Measurements from ENCODE around the gene HES4.
A peak's percentile ranks its signal among the peaks of the same experiment; 100 is the strongest.
"Not testable (repeated sequence)": the region's sequence is repeated elsewhere in the genome, so short reads cannot be mapped to it uniquely, and the experiment has no call there.

The HES4 gene

GRCh38 chr1:981491-981954, 18.4 kb downstream of the HES4 start:
- DNase-seq (ENCODE audit: low read depth in 2 of 2, low spot score in 1 of 2), result no peak

- no peak for DNase-seq (ENCODE audit: low read depth in 2 of 2, low spot score in 1 of 2)
Observed at GRCh38 chr1:980602-981395, 19.1 kb downstream of the HES4 start.

GRCh38 chr1:980137-980571, 19.7 kb downstream of the HES4 start:
- DNase-seq (ENCODE audit: low read depth in 2 of 2, low spot score in 1 of 2), result no peak

GRCh38 chr1:979744-980072, 20.2 kb downstream of the HES4 start:
- no peak for DNase-seq (ENCODE audit: low read depth in 2 of 2, low spot score in 1 of 2)

GRCh38 chr1:978835-979743, 20.8 kb downstream of the HES4 start:
- DNase-seq (ENCODE audit: low read depth in 2 of 2, low spot score in 1 of 2), result no peak

- DNase-seq (ENCODE audit: low read depth in 2 of 2, low spot score in 1 of 2), result no peak
Observed at GRCh38 chr1:978069-978834, 21.6 kb downstream of the HES4 start.

GRCh38 chr1:976791-977190, 23.1 kb downstream of the HES4 start:
- not testable (repeated sequence) for DNase-seq (ENCODE audit: low read depth in 2 of 2, low spot score in 1 of 2)

DNA sequence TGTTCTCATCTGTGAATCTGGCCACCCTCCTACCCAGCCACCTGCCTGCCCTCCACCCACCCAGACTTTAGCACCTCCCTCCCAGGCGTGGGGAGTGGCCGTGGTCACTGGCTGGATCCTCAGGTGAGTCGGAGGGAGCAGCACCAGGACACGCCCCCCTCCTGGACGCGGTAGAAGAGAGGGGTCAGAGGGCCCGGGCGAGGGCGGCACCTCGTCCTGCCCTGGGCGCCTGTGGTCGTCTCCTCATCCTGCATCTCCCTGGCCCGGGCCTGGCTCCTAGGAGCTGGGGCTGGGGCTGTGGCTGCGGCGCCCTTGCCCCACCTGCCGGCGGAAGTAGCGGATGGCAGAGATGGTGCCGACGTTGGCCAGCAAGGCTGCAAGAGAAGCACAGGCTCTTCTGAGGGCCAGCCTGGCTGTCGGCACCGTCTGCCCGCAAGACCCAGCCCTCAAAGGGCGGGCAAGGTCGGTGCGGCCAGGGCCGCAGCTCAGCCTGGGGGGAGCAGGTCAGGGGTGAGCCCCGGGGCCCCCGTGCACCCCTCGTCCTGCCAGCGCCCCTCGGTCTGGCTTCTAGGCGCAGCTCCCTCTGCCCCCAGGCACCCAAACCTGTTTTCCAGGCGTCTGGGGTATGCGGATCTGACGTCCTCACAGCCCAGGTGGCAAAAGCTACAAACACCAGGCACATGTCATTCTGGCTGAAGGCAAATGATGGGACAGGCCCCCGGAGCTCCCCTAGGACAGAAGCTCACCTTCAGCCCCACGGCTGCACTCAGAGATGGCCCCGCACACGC, 23.8 kb downstream of the HES4 start:
- DNase-seq (ENCODE audit: low read depth in 2 of 2, low spot score in 1 of 2), result peak in 1 of 2 donors; percentile 52

GRCh38 chr1:975365-975764, 24.5 kb downstream of the HES4 start:
- DNase-seq (ENCODE audit: low read depth in 2 of 2, low spot score in 1 of 2), result no peak

GRCh38 chr1:974687-975328, 25.1 kb downstream of the HES4 start:
- no peak for DNase-seq (ENCODE audit: low read depth in 2 of 2, low spot score in 1 of 2)

GRCh38 chr1:974293-974640, 25.6 kb downstream of the HES4 start:
- DNase-seq (ENCODE audit: low read depth in 2 of 2, low spot score in 1 of 2), result no peak

DNA sequence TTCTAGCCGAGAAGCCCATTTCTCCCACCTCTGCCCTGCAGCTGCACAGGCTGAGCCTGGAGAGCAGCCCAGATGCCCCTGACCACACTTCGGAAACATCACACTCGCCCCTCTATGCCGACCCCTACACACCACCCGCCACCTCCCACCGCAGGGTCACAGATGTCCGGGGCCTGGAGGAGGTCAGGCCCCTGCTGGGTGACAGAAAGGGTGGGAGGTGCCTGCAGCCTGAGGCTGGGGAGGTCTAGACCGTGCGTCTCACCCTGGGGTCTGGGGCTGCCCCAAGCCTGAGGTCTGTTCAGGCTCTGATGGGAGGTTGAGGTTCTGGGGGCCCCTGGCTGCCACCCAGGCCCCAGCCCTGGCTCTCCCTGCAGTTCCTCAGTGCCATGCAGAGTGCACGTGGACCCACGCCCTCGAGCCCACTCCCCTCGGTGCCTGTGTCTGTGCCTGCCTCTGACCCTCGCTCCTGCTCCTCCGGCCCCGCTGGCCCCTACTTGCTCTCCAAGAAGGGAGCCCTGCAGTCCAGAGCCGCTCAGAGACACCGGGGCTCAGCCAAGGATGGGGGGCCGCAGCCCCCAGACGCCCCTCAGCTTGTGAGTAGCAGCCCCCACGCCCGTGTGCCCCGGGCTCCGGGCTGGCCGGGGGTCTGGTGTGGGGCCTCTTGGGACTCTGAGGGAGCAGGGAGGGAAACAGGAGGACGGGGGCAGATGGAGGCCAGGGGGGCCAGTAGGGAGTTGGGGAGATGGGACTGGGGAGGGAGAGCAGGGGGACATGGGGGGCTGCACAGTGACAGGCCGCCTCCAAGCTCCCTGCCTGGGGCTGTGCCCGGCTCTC, 26.2 kb downstream of the HES4 start:
- DNase-seq (ENCODE audit: low read depth in 2 of 2, low spot score in 1 of 2), result no peak

DNA sequence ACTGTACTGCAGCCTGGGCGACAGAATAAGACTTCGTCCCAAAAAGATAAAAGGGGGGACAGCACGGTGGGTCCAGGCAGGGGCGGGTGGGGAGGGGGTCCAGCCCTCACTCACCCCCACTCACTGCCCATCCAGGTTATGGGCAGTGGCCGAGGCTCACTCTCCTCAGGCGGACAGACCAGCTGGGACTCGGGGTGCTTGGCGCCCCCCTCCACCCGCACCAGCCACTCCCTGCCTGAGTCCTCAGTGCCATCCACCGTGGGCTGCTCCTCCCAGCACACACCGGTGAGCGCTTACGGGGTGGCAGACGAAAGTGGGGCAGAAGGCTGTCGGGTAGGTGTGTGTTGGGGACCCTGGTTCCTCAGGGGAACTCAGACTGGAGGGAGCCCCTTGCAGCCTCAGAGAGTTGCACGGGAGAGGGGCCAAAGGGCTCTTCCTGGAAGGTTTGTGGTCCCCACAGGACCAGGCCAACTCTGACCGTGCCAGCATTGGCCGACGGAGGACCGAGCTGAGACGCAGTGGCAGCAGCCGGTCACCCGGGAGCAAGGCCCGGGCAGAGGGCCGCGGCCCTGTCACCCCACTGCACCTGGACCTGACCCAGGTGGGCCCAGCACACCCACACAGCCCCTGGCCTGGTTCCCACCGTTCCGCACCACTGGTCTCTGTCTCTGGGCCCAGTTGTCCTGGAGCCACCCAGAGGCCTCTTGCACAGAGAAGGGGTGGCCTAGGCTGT, 27.0 kb downstream of the HES4 start:
- DNase-seq (ENCODE audit: low read depth in 2 of 2, low spot score in 1 of 2), result no peak

- DNase-seq (ENCODE audit: low read depth in 2 of 2, low spot score in 1 of 2), result no peak
Observed at GRCh38 chr1:971751-972506, 28.0 kb downstream of the HES4 start.

DNA sequence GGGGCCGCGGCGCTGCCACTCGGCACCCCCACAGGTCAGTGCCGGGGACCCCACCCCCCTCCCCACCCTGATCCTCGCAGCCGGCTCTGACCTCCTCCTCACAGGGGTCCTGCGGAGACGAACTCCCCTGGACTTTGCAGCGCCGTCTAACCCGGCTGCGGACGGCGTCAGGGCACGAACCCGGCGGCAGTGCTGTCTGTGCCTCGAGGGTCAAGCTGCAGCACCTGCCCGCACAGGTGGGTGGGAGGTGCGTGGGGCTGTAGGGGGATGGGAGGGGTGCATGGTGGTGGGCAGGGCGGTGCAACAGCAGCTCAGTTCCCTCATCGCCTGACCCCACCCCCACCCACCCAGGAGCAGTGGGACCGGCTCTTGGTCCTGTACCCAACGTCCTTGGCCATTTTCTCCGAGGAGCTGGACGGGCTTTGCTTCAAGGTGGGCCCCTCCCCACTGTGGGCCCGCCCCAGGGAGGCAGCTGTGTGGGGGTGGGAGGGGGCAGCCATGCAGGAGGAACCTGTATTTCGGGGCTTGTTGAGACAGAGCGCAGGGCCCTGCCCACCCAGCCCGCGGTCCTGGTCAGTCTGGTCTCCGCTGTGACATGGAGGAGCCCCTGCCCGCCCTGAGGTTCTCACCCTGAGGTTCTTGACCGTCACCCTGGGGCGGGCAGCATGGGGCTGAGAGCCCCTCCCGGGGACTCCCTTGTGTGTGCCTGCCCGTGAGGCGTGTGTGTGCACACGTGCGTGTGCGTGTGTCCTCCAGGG, 28.7 kb downstream of the HES4 start:
- DNase-seq (ENCODE audit: low read depth in 2 of 2, low spot score in 1 of 2), result no peak

- DNase-seq (ENCODE audit: low read depth in 2 of 2, low spot score in 1 of 2), result no peak
Observed at GRCh38 chr1:970242-970972, 29.5 kb downstream of the HES4 start.
